Breast epithelium (tissue), 3 donors: ENCODE measurements around the gene SYNE1.

Experiments
- POLR2A ChIP-seq: fragments of 450-650 bp; IDR thresholded peaks from one replicate; pipeline ENCODE4 v1.6.1; 2016; ENCODE audit warnings: antibody characterized with exemption, mild to moderate bottlenecking, moderate library complexity
- TF ChIP-seq, protein P1 (sequence below), 3 donors: fragments of 450-650 bp; IDR thresholded peaks; one replicate each; pipeline ENCODE4 v1.5.1; 2016 to 2017; ENCODE audit warnings: antibody characterized with exemption in 3 of 3, mild to moderate bottlenecking in 3 of 3, moderate library complexity in 3 of 3

DNA sequence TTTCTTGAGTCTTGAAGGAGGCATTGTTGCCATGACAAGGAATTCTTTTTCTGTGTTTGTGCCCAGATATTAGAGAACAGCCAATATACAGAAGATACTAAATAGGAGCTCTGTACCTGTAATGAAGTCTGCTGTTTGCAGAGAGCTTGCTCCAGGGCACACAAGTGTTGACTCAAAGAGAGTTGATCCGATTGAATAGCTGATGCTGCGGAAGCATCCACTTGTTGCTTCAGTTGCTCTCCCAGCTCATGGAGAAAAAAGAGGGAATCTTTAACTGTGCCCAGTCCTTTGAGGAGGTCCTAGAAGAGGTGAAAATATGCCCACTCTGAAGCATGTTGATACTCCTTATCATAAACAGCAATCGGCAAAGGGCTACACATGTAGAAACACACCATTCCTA is 418.3 kb downstream of the SYNE1 start:
- TF ChIP-seq, protein P1, sequence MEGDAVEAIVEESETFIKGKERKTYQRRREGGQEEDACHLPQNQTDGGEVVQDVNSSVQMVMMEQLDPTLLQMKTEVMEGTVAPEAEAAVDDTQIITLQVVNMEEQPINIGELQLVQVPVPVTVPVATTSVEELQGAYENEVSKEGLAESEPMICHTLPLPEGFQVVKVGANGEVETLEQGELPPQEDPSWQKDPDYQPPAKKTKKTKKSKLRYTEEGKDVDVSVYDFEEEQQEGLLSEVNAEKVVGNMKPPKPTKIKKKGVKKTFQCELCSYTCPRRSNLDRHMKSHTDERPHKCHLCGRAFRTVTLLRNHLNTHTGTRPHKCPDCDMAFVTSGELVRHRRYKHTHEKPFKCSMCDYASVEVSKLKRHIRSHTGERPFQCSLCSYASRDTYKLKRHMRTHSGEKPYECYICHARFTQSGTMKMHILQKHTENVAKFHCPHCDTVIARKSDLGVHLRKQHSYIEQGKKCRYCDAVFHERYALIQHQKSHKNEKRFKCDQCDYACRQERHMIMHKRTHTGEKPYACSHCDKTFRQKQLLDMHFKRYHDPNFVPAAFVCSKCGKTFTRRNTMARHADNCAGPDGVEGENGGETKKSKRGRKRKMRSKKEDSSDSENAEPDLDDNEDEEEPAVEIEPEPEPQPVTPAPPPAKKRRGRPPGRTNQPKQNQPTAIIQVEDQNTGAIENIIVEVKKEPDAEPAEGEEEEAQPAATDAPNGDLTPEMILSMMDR (IDR thresholded peaks at IDR 0.05), result no peak
- TF ChIP-seq POLR2A, result no peak
